Body of pancreas (tissue), 4 donors: ENCODE measurements around the gene LBH. TPM values are rescaled to one million over a fixed set of nuclear protein-coding genes. Genes with fewer than 3 reads are reported as not detected.

Experiments
- ATAC-seq: fragments of 150-250 bp; one replicate; pipeline ENCODE4 v1.9.1; 2016
- DNase-seq, 4 donors: peaks; one replicate each; pipeline ENCODE4 v3.0.0-alpha.2; 2019
- H3K27ac ChIP-seq, 4 donors: fragments of 200-600 bp; sonication (generic); 1 replicate in 3 of 4; 2 replicates in 1 of 4; pipeline versions ENCODE4 v1.5.1 to v1.6.1; 2016 to 2019; ENCODE audit warnings: mild to moderate bottlenecking in 1 of 4, mixed read lengths in 1 of 4, moderate library complexity in 1 of 4
- H3K27me3 ChIP-seq, 2 donors: fragments of 200-600 bp; sonication (generic); one replicate each; pipeline ENCODE4 v1.6.0; 2016; ENCODE audit warnings: mild to moderate bottlenecking in 1 of 2
- H3K36me3 ChIP-seq, 2 donors: fragments of 200-600 bp; sonication (generic); replicated peaks in 1 of 2; 2 replicates each; pipeline ENCODE4 v1.5.1; 2016; ENCODE audit warnings: low read depth in 2 of 2; ENCODE audit not compliant: insufficient read depth in 1 of 2
- H3K4me1 ChIP-seq: fragments of 200-600 bp; sonication (generic); one replicate; pipeline ENCODE4 v1.6.0; 2016
- H3K4me3 ChIP-seq, 2 donors: fragments of 200-600 bp; sonication (generic); 1 replicate in 1 of 2; 2 replicates in 1 of 2; pipeline ENCODE4 v1.5.1; 2016 to 2019
- H3K9me3 ChIP-seq, 3 donors: fragments of 200-600 bp; sonication (generic); 1 replicate in 2 of 3; 2 replicates in 1 of 3; pipeline ENCODE4 v1.5.1; 2016
- CTCF ChIP-seq, 7 experiments: fragments of 450-650 bp in 4 of 7; fragments of 200-600 bp in 3 of 7; sonication (generic) in 3 of 7; IDR thresholded peaks; one replicate each; pipeline ENCODE4 v1.5.1; 2016 to 2019; ENCODE audit warnings: antibody characterized with exemption in 7 of 7
- POLR2A ChIP-seq, 3 donors: fragments of 450-650 bp; IDR thresholded peaks; one replicate each; pipeline ENCODE4 v1.6.1; 2016; ENCODE audit warnings: antibody characterized with exemption in 3 of 3, mild to moderate bottlenecking in 2 of 3
- WGBS, 2 donors: methylation state at CpG; one replicate each; pipeline ENCODE4 v1.1.5; 2017; 5-methylcytosine and 5-hydroxymethylcytosine counted together
- intact Hi-C: fragments of 100-400 bp; cut with DNase I; formaldehyde crosslinking; loops from one replicate; pipeline ENCODE4 v1.15.1; 2023
- total RNA-seq, 2 donors: library from RNA; depleted of rRNA; stranded (reverse); fragments of >200 nt; gene quantifications; one replicate each; pipeline ENCODE4 v1.1.0, GENCODE V29; 2016

LBH gene
- total RNA-seq, 2 donors from 2014 or later: 10.9 to 23.1 TPM

- TF ChIP-seq POLR2A (IDR thresholded peaks at IDR 0.05) (no peak), CTCF (IDR thresholded peaks at IDR 0.05) (no peak)
- Histone ChIP-seq H3K9me3 (peaks cover 0 to 4% (median 0%) of the 10 kb centered on the region in 3 donors), H3K27me3 (no peaks in the 10 kb centered on the region), H3K4me3 (no peak overlapping the region), H3K27ac (no peak overlapping the region), H3K36me3 (no peaks in the 10 kb centered on the region), H3K4me1 (no peaks in the 10 kb centered on the region)
- ATAC-seq (no peak), DNase-seq (no peak)
- intact Hi-C loops: no loop called here
- WGBS, 2 donors: 68 to 74% methylated on average over 3 of the region's 3 CpGs
Measured at GRCh38 chr2:30264274-30264673, 32.9 kb downstream of the LBH start.

GRCh38 chr2:30265052-30266015 is 34.0 kb downstream of the LBH start:
- Histone ChIP-seq H3K27me3 (no peaks in the 10 kb centered on the region), H3K4me3 (no peak overlapping the region), H3K9me3 (peaks cover 0 to 4% (median 0%) of the 10 kb centered on the region in 3 donors), H3K36me3 (no peaks in the 10 kb centered on the region), H3K4me1 (no peaks in the 10 kb centered on the region), H3K27ac (no peak overlapping the region)
- ATAC-seq (no peak), DNase-seq (no peak)
- WGBS, 2 donors: 86 to 91% methylated on average over 4 of the region's 4 CpGs
- intact Hi-C loops: no loop called here
- TF ChIP-seq CTCF (IDR thresholded peaks at IDR 0.05): no peak
- TF ChIP-seq POLR2A (IDR thresholded peaks at IDR 0.05): no peak

GRCh38 chr2:30266051-30266621 is 34.8 kb downstream of the LBH start:
- peak in 2 of 4 donors; percentile 12 to 18 for DNase-seq
- TF ChIP-seq CTCF (IDR thresholded peaks at IDR 0.05): no peak
- TF ChIP-seq POLR2A (IDR thresholded peaks at IDR 0.05): no peak

GRCh38 chr2:30266705-30267104 is 35.4 kb downstream of the LBH start:
- TF ChIP-seq CTCF (IDR thresholded peaks at IDR 0.05) (no peak), POLR2A (IDR thresholded peaks at IDR 0.05) (no peak)
- Histone ChIP-seq H3K4me3 (no peak overlapping the region), H3K27me3 (no peaks in the 10 kb centered on the region), H3K4me1 (no peaks in the 10 kb centered on the region), H3K36me3 (no peaks in the 10 kb centered on the region), H3K9me3 (peaks cover 0 to 3% (median 0%) of the 10 kb centered on the region in 3 donors), H3K27ac (no peak overlapping the region)
- intact Hi-C loops: no loop called here
- ATAC-seq: peak; percentile 9
- no peak for DNase-seq
- 97% methylated on average over 5 of the region's 5 CpGs for WGBS, 2 donors

More at GRCh38 chr2:30266051-30266621, 34.8 kb downstream of the LBH start:
- intact Hi-C loops: no loop called here
- ATAC-seq: peak; percentile 35
- no peak overlapping the region for H3K4me3 ChIP-seq
- H3K4me1 ChIP-seq: no peaks in the 10 kb centered on the region
- no peaks in the 10 kb centered on the region for H3K36me3 ChIP-seq
- WGBS, 2 donors: 55 to 66% methylated on average over 6 to 7 of the region's 7 CpGs
- peaks cover 0 to 4% (median 0%) of the 10 kb centered on the region in 3 donors for H3K9me3 ChIP-seq
- no peaks in the 10 kb centered on the region for H3K27me3 ChIP-seq
- H3K27ac ChIP-seq: no peak overlapping the region
